Measurements from ENCODE around the gene PIAS4.

The PIAS4 gene

GRCh38 chr19:3983936-3984583 lies 23.5 kb upstream of the PIAS4 start:
- TF ChIP-seq EZH2phosphoT487 (conservative IDR thresholded peaks at IDR 0.05; ENCODE audit: low read length) (no peak), CTCF (IDR thresholded peaks at IDR 0.05; ENCODE audit: insufficient read depth, low read length, poor library complexity, severe bottlenecking) (no peak)
- peak overlapping the region; percentile 74 for H3K4me2 ChIP-seq (ENCODE audit: low read depth, low read length, poor library complexity, severe bottlenecking)
- peak overlapping the region; percentile 87 for H3K27ac ChIP-seq (ENCODE audit: low read depth, low read length)
- peak overlapping the region; percentile 89 for H3K4me3 ChIP-seq (ENCODE audit: insufficient read depth, low read length, poor library complexity, severe bottlenecking)
- H2AFZ ChIP-seq (ENCODE audit: low read depth, low read length, severe bottlenecking), result no peak overlapping the region
- peaks cover 57% of the 10 kb centered on the region for H3K79me2 ChIP-seq (ENCODE audit: insufficient read depth, low read length)
- H3K9ac ChIP-seq (ENCODE audit: low read length), result peak overlapping the region; percentile 94
- peaks cover 45% of the 10 kb centered on the region for H3K36me3 ChIP-seq (ENCODE audit: low read length)
- H4K20me1 ChIP-seq (ENCODE audit: low read depth, low read length), result peaks cover 39% of the 10 kb centered on the region; the same call in 1 of the 2 replicates
- no peaks in the 10 kb centered on the region for H3K9me2 ChIP-seq (replicated peaks; ENCODE audit: insufficient read depth, low read length)
- H3K9me3 ChIP-seq (ENCODE audit: insufficient read depth, low read length), result no peaks in the 10 kb centered on the region
- peaks cover 67% of the 10 kb centered on the region for H3F3A ChIP-seq (ENCODE audit: insufficient read depth)
- no peaks in the 10 kb centered on the region for H3K27me3 ChIP-seq (ENCODE audit: low read length)

GRCh38 chr19:3984584-3984907 lies 23.0 kb upstream of the PIAS4 start:
- H3F3A ChIP-seq (ENCODE audit: insufficient read depth), result peaks cover 66% of the 10 kb centered on the region
- peaks cover 45% of the 10 kb centered on the region for H3K36me3 ChIP-seq (ENCODE audit: low read length)
- no peak overlapping the region for H2AFZ ChIP-seq (ENCODE audit: low read depth, low read length, severe bottlenecking)

GRCh38 chr19:3984908-3985642 lies 22.5 kb upstream of the PIAS4 start, which contains the start of gene EEF2:
EEF2 (minus strand) TSS chr19:3985463; CDS start chr19:3985380, 83 bp downstream.
- H3K79me2 ChIP-seq (ENCODE audit: insufficient read depth, low read length), result peaks cover 49% of the 10 kb centered on the region

More at GRCh38 chr19:3984584-3984907, 23.0 kb upstream of the PIAS4 start:
- TF ChIP-seq CTCF (IDR thresholded peaks at IDR 0.05; ENCODE audit: insufficient read depth, low read length, poor library complexity, severe bottlenecking) (no peak), EZH2phosphoT487 (conservative IDR thresholded peaks at IDR 0.05; ENCODE audit: low read length) (no peak)
- H3K9me3 ChIP-seq (ENCODE audit: insufficient read depth, low read length), result no peaks in the 10 kb centered on the region
- peak overlapping the region; percentile 74 for H3K4me2 ChIP-seq (ENCODE audit: low read depth, low read length, poor library complexity, severe bottlenecking)
- H3K27ac ChIP-seq (ENCODE audit: low read depth, low read length), result peak overlapping the region; percentile 87
- H3K4me3 ChIP-seq (ENCODE audit: insufficient read depth, low read length, poor library complexity, severe bottlenecking), result peak overlapping the region; percentile 89
- peaks cover 39% of the 10 kb centered on the region; the same call in 1 of the 2 replicates for H4K20me1 ChIP-seq (ENCODE audit: low read depth, low read length)
- H3K79me2 ChIP-seq (ENCODE audit: insufficient read depth, low read length), result peaks cover 53% of the 10 kb centered on the region
- H3K27me3 ChIP-seq (ENCODE audit: low read length), result no peaks in the 10 kb centered on the region
- H3K9me2 ChIP-seq (replicated peaks; ENCODE audit: insufficient read depth, low read length), result no peaks in the 10 kb centered on the region
- peak overlapping the region; percentile 94 for H3K9ac ChIP-seq (ENCODE audit: low read length)

More at GRCh38 chr19:3984908-3985642, 22.5 kb upstream of the PIAS4 start, which contains the start of gene EEF2:
- peaks cover 44% of the 10 kb centered on the region for H3K36me3 ChIP-seq (ENCODE audit: low read length)
- peak within 1 kb of the TSS; percentile 89 for H3K4me3 ChIP-seq (ENCODE audit: insufficient read depth, low read length, poor library complexity, severe bottlenecking)
- peak within 1 kb of the TSS; percentile 87 for H3K27ac ChIP-seq (ENCODE audit: low read depth, low read length)
- H3K4me2 ChIP-seq (ENCODE audit: low read depth, low read length, poor library complexity, severe bottlenecking), result peak within 1 kb of the TSS; percentile 95
- H3K9me2 ChIP-seq (replicated peaks; ENCODE audit: insufficient read depth, low read length), result no peaks in the 10 kb centered on the region
- H3K27me3 ChIP-seq (ENCODE audit: low read length), result no peaks in the 10 kb centered on the region
- peak within 1 kb of the TSS; percentile 94 for H3K9ac ChIP-seq (ENCODE audit: low read length)
- TF ChIP-seq CTCF (IDR thresholded peaks at IDR 0.05; ENCODE audit: insufficient read depth, low read length, poor library complexity, severe bottlenecking) (no peak), EZH2phosphoT487 (conservative IDR thresholded peaks at IDR 0.05; ENCODE audit: low read length) (no peak)
- peaks cover 70% of the 10 kb centered on the region for H3F3A ChIP-seq (ENCODE audit: insufficient read depth)
- peak within 1 kb of the TSS; percentile 82 for H2AFZ ChIP-seq (ENCODE audit: low read depth, low read length, severe bottlenecking)
- H3K9me3 ChIP-seq (ENCODE audit: insufficient read depth, low read length), result no peaks in the 10 kb centered on the region
- peaks cover 39% of the 10 kb centered on the region; the same call in 1 of the 2 replicates for H4K20me1 ChIP-seq (ENCODE audit: low read depth, low read length)

All from SU-DHL-6 (cell line).